ENCODE data around the gene COL6A1.
"Not testable (repeated sequence)": the region's sequence is repeated elsewhere in the genome, so short reads cannot be mapped to it uniquely, and the experiment has no call there.

COL6A1 gene

DNA sequence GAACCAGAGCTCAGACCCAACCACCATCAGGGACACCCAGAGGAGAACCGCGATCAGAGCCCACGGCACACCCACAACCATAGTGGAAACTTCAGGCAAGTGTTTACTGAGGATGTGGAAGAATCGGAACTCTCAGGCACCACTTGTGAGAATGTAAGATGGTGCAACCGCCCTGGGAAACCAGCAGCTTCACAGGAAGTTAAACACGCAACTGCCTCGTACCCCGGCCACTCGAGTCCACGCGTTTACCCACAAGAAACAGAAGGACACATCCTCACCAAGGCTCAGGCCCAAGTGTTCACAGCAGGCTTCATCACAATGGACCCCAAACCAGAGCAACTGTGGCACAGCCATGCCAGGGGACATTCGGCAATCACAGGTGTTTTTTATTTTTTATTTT, 64.9 kb downstream of the COL6A1 start:
- no peaks in the 10 kb centered on the region for H3K9me3 ChIP-seq (ENCODE audit: control insufficient read depth, insufficient read depth, low read length)
- no peak overlapping the region for H3K4me3 ChIP-seq (ENCODE audit: low read length)
- DNase-seq (ENCODE audit: low read depth, low spot score), result no peak
- WGBS (ENCODE audit: insufficient coverage, insufficient read length), result no CpG with 5 or more reads among the region's 12 CpGs
- no peak overlapping the region for H3K27ac ChIP-seq (ENCODE audit: low read length)
- H3K4me1 ChIP-seq (ENCODE audit: control insufficient read depth, insufficient read depth, low read length), result peaks cover 7% of the 10 kb centered on the region
- no peaks in the 10 kb centered on the region for H3K36me3 ChIP-seq (ENCODE audit: control insufficient read depth, insufficient read depth, low read length)
- H3K27me3 ChIP-seq (ENCODE audit: control insufficient read depth, insufficient read depth, low read length), result no peaks in the 10 kb centered on the region

GRCh38 chr21:46046906-46047305, 65.3 kb downstream of the COL6A1 start:
- H3K9me3 ChIP-seq (ENCODE audit: control insufficient read depth, insufficient read depth, low read length); H3K4me1 ChIP-seq (ENCODE audit: control insufficient read depth, insufficient read depth, low read length); H3K4me3 ChIP-seq (ENCODE audit: low read length); H3K27ac ChIP-seq (ENCODE audit: low read length); DNase-seq (ENCODE audit: low read depth, low spot score); H3K27me3 ChIP-seq (ENCODE audit: control insufficient read depth, insufficient read depth, low read length); H3K36me3 ChIP-seq (ENCODE audit: control insufficient read depth, insufficient read depth, low read length): not testable (repeated sequence)
- WGBS (ENCODE audit: insufficient coverage, insufficient read length), result no CpG with 5 or more reads among the region's 12 CpGs

GRCh38 chr21:46048926-46049889, 67.6 kb downstream of the COL6A1 start:
- Histone ChIP-seq H3K27me3 (ENCODE audit: control insufficient read depth, insufficient read depth, low read length) (no peaks in the 10 kb centered on the region), H3K4me1 (ENCODE audit: control insufficient read depth, insufficient read depth, low read length) (peaks cover 7% of the 10 kb centered on the region), H3K9me3 (ENCODE audit: control insufficient read depth, insufficient read depth, low read length) (no peaks in the 10 kb centered on the region), H3K27ac (ENCODE audit: low read length) (no peak overlapping the region), H3K4me3 (ENCODE audit: low read length) (no peak overlapping the region), H3K36me3 (ENCODE audit: control insufficient read depth, insufficient read depth, low read length) (no peaks in the 10 kb centered on the region)
- no CpG with 5 or more reads among the region's 27 CpGs for WGBS (ENCODE audit: insufficient coverage, insufficient read length)
- DNase-seq (ENCODE audit: low read depth, low spot score), result no peak

- no CpG with 5 or more reads among the region's 33 CpGs for WGBS (ENCODE audit: insufficient coverage, insufficient read length)
- no peaks in the 10 kb centered on the region for H3K9me3 ChIP-seq (ENCODE audit: control insufficient read depth, insufficient read depth, low read length)
- no peak overlapping the region for H3K4me3 ChIP-seq (ENCODE audit: low read length)
- no peak overlapping the region for H3K27ac ChIP-seq (ENCODE audit: low read length)
- H3K27me3 ChIP-seq (ENCODE audit: control insufficient read depth, insufficient read depth, low read length), result no peaks in the 10 kb centered on the region
- H3K36me3 ChIP-seq (ENCODE audit: control insufficient read depth, insufficient read depth, low read length), result no peaks in the 10 kb centered on the region
- H3K4me1 ChIP-seq (ENCODE audit: control insufficient read depth, insufficient read depth, low read length), result peaks cover 7% of the 10 kb centered on the region
- no peak for DNase-seq (ENCODE audit: low read depth, low spot score)
Measured at GRCh38 chr21:46049890-46050667, 68.5 kb downstream of the COL6A1 start.

GRCh38 chr21:46050668-46051378, 69.3 kb downstream of the COL6A1 start:
- no peak overlapping the region for H3K4me3 ChIP-seq (ENCODE audit: low read length)
- H3K27me3 ChIP-seq (ENCODE audit: control insufficient read depth, insufficient read depth, low read length), result no peaks in the 10 kb centered on the region
- no peak overlapping the region for H3K27ac ChIP-seq (ENCODE audit: low read length)
- peaks cover 7% of the 10 kb centered on the region for H3K4me1 ChIP-seq (ENCODE audit: control insufficient read depth, insufficient read depth, low read length)
- DNase-seq (ENCODE audit: low read depth, low spot score), result no peak
- no CpG with 5 or more reads among the region's 22 CpGs for WGBS (ENCODE audit: insufficient coverage, insufficient read length)
- H3K36me3 ChIP-seq (ENCODE audit: control insufficient read depth, insufficient read depth, low read length), result no peaks in the 10 kb centered on the region
- no peaks in the 10 kb centered on the region for H3K9me3 ChIP-seq (ENCODE audit: control insufficient read depth, insufficient read depth, low read length)

DNA sequence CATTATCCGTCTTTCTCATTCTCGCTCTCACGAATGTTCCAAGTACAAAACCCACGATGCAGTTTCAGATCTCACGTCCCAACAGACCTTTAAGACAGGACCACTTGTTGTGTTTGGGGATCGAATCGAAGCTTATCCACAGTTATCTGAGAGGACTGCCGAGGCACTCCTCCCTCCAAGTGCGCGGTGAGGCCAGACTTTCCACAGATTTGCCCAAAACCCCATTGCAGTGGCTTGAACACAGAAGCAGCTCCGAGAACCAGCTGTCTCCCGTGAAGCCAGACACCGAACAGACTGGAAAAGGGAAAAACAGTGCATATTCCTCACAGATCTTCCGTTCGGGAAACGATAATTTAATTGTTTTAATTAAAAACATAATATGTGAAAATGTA, 69.8 kb downstream of the COL6A1 start:
- peaks cover 7% of the 10 kb centered on the region for H3K4me1 ChIP-seq (ENCODE audit: control insufficient read depth, insufficient read depth, low read length)
- no peak overlapping the region for H3K4me3 ChIP-seq (ENCODE audit: low read length)
- H3K27ac ChIP-seq (ENCODE audit: low read length), result no peak overlapping the region
- DNase-seq (ENCODE audit: low read depth, low spot score), result no peak
- H3K36me3 ChIP-seq (ENCODE audit: control insufficient read depth, insufficient read depth, low read length), result no peaks in the 10 kb centered on the region
- no peaks in the 10 kb centered on the region for H3K27me3 ChIP-seq (ENCODE audit: control insufficient read depth, insufficient read depth, low read length)
- H3K9me3 ChIP-seq (ENCODE audit: control insufficient read depth, insufficient read depth, low read length), result no peaks in the 10 kb centered on the region
- WGBS (ENCODE audit: insufficient coverage, insufficient read length), result 100% methylated on average over 2 of the region's 16 CpGs

- DNase-seq (ENCODE audit: low read depth, low spot score), result no peak
- H3K27me3 ChIP-seq (ENCODE audit: control insufficient read depth, insufficient read depth, low read length), result no peaks in the 10 kb centered on the region
- no peak overlapping the region for H3K27ac ChIP-seq (ENCODE audit: low read length)
- no peaks in the 10 kb centered on the region for H3K9me3 ChIP-seq (ENCODE audit: control insufficient read depth, insufficient read depth, low read length)
- WGBS (ENCODE audit: insufficient coverage, insufficient read length), result no CpG with 5 or more reads among the region's 33 CpGs
- H3K4me3 ChIP-seq (ENCODE audit: low read length), result no peak overlapping the region
- H3K4me1 ChIP-seq (ENCODE audit: control insufficient read depth, insufficient read depth, low read length), result peaks cover 7% of the 10 kb centered on the region
- no peaks in the 10 kb centered on the region for H3K36me3 ChIP-seq (ENCODE audit: control insufficient read depth, insufficient read depth, low read length)
Measured at GRCh38 chr21:46051821-46052675, 70.5 kb downstream of the COL6A1 start.

- peaks cover 7% of the 10 kb centered on the region for H3K4me1 ChIP-seq (ENCODE audit: control insufficient read depth, insufficient read depth, low read length)
- no peak overlapping the region for H3K27ac ChIP-seq (ENCODE audit: low read length)
- no peaks in the 10 kb centered on the region for H3K36me3 ChIP-seq (ENCODE audit: control insufficient read depth, insufficient read depth, low read length)
- DNase-seq (ENCODE audit: low read depth, low spot score), result no peak
- WGBS (ENCODE audit: insufficient coverage, insufficient read length), result no CpG with 5 or more reads among the region's 31 CpGs
- H3K27me3 ChIP-seq (ENCODE audit: control insufficient read depth, insufficient read depth, low read length), result no peaks in the 10 kb centered on the region
- no peaks in the 10 kb centered on the region for H3K9me3 ChIP-seq (ENCODE audit: control insufficient read depth, insufficient read depth, low read length)
- no peak overlapping the region for H3K4me3 ChIP-seq (ENCODE audit: low read length)
Measured at GRCh38 chr21:46052703-46053651, 71.4 kb downstream of the COL6A1 start.

DNA sequence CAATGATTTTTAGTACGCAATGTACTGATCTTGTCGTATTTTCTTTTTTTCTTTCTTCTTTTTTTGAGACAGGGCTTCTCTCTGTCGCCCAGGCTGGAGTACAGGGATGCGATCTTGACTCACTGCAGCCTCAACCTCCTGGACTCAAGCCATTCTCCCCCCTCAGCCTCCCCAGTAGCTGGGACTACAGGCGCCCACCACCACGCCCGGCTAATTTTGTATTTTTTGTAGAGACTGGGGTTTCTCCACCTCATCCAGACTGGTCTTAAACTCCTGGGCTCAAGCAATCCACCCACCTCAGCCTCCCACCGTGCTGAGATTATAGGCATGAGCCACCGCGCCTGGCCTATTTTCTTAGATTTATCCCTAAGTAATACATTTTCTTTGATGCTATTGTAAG, 72.5 kb downstream of the COL6A1 start:
- no peaks in the 10 kb centered on the region for H3K27me3 ChIP-seq (ENCODE audit: control insufficient read depth, insufficient read depth, low read length)
- peaks cover 7% of the 10 kb centered on the region for H3K4me1 ChIP-seq (ENCODE audit: control insufficient read depth, insufficient read depth, low read length)
- H3K36me3 ChIP-seq (ENCODE audit: control insufficient read depth, insufficient read depth, low read length), result no peaks in the 10 kb centered on the region
- H3K9me3 ChIP-seq (ENCODE audit: control insufficient read depth, insufficient read depth, low read length), result no peaks in the 10 kb centered on the region
- DNase-seq (ENCODE audit: low read depth, low spot score), result no peak
- no peak overlapping the region for H3K27ac ChIP-seq (ENCODE audit: low read length)
- no CpG with 5 or more reads among the region's 10 CpGs for WGBS (ENCODE audit: insufficient coverage, insufficient read length)
- H3K4me3 ChIP-seq (ENCODE audit: low read length), result no peak overlapping the region

All from iPS DF 6.9 (cell line).